Gastroesophageal sphincter (tissue), 4 donors: ENCODE measurements around the gene FGD1. TPM values are rescaled to one million over a fixed set of nuclear protein-coding genes. Genes with fewer than 3 reads are reported as not detected.

Source experiments
- ATAC-seq: fragments of 150-250 bp; one replicate; pipeline ENCODE4 v1.9.1; 2016; ENCODE audit warnings: mild to moderate bottlenecking, moderate library complexity
- H3K27ac ChIP-seq, 4 donors: fragments of 200-600 bp; sonication (generic) in 3 of 4; 1 replicate in 3 of 4; 2 replicates in 1 of 4; pipeline ENCODE4 v1.5.1; 2016 to 2019
- H3K27me3 ChIP-seq: fragments of 200-600 bp; sonication (generic); one replicate; pipeline ENCODE4 v1.5.1; 2019
- H3K36me3 ChIP-seq, 2 donors: fragments of 200-600 bp; sonication (generic); one replicate each; pipeline ENCODE4 v1.5.1; 2019; ENCODE audit warnings: control low read depth in 1 of 2
- H3K4me1 ChIP-seq, 3 donors: fragments of 200-600 bp; sonication (generic); 1 replicate in 2 of 3; 2 replicates in 1 of 3; pipeline ENCODE4 v1.5.1; 2016 to 2019; ENCODE audit warnings: control low read depth in 2 of 3
- H3K4me3 ChIP-seq, 2 donors: fragments of 200-600 bp; sonication (generic); one replicate each; pipeline ENCODE4 v1.5.1; 2019; ENCODE audit warnings: mild to moderate bottlenecking in 1 of 2, moderate library complexity in 1 of 2
- H3K9me3 ChIP-seq, 3 donors: fragments of 200-600 bp; sonication (generic); one replicate each; pipeline ENCODE4 v1.5.1; 2017 to 2019; ENCODE audit warnings: control low read depth in 2 of 3
- EP300 ChIP-seq: sonication (generic); formaldehyde crosslinking; IDR thresholded peaks from one replicate; pipeline ENCODE4 v1.6.1; 2017; ENCODE audit warnings: antibody characterized with exemption, mild to moderate bottlenecking
- POLR2A ChIP-seq, 2 donors: fragments of 450-650 bp; IDR thresholded peaks; one replicate each; pipeline ENCODE4 v1.6.1; 2017; ENCODE audit warnings: antibody characterized with exemption in 2 of 2, mild to moderate bottlenecking in 2 of 2, moderate library complexity in 1 of 2
- POLR2AphosphoS5 ChIP-seq: sonication (generic); formaldehyde crosslinking; IDR thresholded peaks from one replicate; pipeline ENCODE4 v1.6.1; 2017; ENCODE audit warnings: antibody characterized with exemption
- WGBS, 2 donors: methylation state at CpG; one replicate each; pipeline ENCODE4 v1.1.5; 2018; ENCODE audit warnings: low coverage in 1 of 2; 5-methylcytosine and 5-hydroxymethylcytosine counted together
- total RNA-seq, 4 donors: library from RNA; depleted of rRNA; stranded (reverse); fragments of >200 nt; gene quantifications; one replicate each; pipeline ENCODE4 v1.1.0, GENCODE V29; 2016
- TF ChIP-seq, protein P1 (sequence below), 4 experiments: fragments of 200-600 bp in 2 of 4; fragments of 450-650 bp in 2 of 4; sonication (generic) in 1 of 4; IDR thresholded peaks; one replicate each; pipeline ENCODE4 v1.5.1; 2017 to 2019; ENCODE audit warnings: antibody characterized with exemption in 4 of 4, mild to moderate bottlenecking in 2 of 4, moderate library complexity in 2 of 4

The FGD1 gene
- total RNA-seq, 4 donors from 2014 or later = 4.2 to 12.0 (median 7.2) TPM

GRCh38 chrX:54470054-54470760, 25.8 kb downstream of the FGD1 start:
- TF ChIP-seq EP300 (no peak), POLR2AphosphoS5 (no peak)
- TF ChIP-seq, protein P1, sequence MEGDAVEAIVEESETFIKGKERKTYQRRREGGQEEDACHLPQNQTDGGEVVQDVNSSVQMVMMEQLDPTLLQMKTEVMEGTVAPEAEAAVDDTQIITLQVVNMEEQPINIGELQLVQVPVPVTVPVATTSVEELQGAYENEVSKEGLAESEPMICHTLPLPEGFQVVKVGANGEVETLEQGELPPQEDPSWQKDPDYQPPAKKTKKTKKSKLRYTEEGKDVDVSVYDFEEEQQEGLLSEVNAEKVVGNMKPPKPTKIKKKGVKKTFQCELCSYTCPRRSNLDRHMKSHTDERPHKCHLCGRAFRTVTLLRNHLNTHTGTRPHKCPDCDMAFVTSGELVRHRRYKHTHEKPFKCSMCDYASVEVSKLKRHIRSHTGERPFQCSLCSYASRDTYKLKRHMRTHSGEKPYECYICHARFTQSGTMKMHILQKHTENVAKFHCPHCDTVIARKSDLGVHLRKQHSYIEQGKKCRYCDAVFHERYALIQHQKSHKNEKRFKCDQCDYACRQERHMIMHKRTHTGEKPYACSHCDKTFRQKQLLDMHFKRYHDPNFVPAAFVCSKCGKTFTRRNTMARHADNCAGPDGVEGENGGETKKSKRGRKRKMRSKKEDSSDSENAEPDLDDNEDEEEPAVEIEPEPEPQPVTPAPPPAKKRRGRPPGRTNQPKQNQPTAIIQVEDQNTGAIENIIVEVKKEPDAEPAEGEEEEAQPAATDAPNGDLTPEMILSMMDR (IDR thresholded peaks at IDR 0.05) = no peak
- Histone ChIP-seq H3K4me3 (no peak overlapping the region), H3K27ac (no peak overlapping the region), H3K27me3 (no peaks in the 10 kb centered on the region), H3K36me3 (peaks cover 0 to 52% of the 10 kb centered on the region in 2 donors), H3K9me3 (no peaks in the 10 kb centered on the region), H3K4me1 (no peaks in the 10 kb centered on the region)
- WGBS, 2 donors = no CpG with 5 or more reads among the region's 21 CpGs
- ATAC-seq = no peak

DNA sequence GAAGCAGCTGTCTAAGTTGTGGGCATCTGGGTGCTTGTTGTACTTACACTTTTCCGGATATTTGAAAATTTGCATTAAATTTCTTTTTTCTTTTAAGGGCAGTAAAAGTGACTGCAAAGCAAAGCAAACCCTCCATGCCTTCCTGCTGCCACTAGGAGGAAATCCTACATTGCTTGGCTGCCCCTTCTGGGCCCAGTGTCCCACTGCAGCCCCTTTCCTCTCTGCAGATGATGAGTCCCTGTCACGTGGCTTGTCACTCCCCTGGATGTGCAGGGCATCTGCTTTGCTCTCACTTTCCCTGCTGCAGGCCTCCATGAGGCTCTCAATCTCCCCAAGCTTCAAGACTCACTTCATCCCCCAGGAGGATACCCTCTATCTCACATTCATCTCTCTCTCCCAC, 43.1 kb downstream of the FGD1 start:
- TF ChIP-seq, protein P1 (IDR thresholded peaks at IDR 0.05) = no peak
- TF ChIP-seq EP300 = no peak
- TF ChIP-seq POLR2AphosphoS5 = no peak
- no peak for TF ChIP-seq POLR2A (IDR thresholded peaks at IDR 0.05)
- H3K27ac ChIP-seq = no peak overlapping the region
- no peak overlapping the region for H3K4me3 ChIP-seq
- peaks cover 0 to 43% of the 10 kb centered on the region in 2 donors for H3K36me3 ChIP-seq
- no peaks in the 10 kb centered on the region for H3K27me3 ChIP-seq
- no peak for ATAC-seq
- no peaks in the 10 kb centered on the region for H3K9me3 ChIP-seq
- WGBS, 2 donors = 41 to 50% methylated on average over 2 of the region's 2 CpGs
- H3K4me1 ChIP-seq = no peaks in the 10 kb centered on the region

- Histone ChIP-seq H3K36me3 (peaks cover 0 to 38% of the 10 kb centered on the region in 2 donors), H3K27ac (no peak overlapping the region), H3K4me3 (no peak overlapping the region), H3K4me1 (no peaks in the 10 kb centered on the region), H3K9me3 (no peaks in the 10 kb centered on the region), H3K27me3 (no peaks in the 10 kb centered on the region)
- no peak for ATAC-seq
- TF ChIP-seq, protein P1 (IDR thresholded peaks at IDR 0.05) = no peak
- no peak for TF ChIP-seq POLR2AphosphoS5
- TF ChIP-seq POLR2A (IDR thresholded peaks at IDR 0.05) = no peak
- TF ChIP-seq EP300 = no peak
These were observed 46.1 kb downstream of the FGD1 start for GRCh38 chrX:54449929-54450328.

DNA sequence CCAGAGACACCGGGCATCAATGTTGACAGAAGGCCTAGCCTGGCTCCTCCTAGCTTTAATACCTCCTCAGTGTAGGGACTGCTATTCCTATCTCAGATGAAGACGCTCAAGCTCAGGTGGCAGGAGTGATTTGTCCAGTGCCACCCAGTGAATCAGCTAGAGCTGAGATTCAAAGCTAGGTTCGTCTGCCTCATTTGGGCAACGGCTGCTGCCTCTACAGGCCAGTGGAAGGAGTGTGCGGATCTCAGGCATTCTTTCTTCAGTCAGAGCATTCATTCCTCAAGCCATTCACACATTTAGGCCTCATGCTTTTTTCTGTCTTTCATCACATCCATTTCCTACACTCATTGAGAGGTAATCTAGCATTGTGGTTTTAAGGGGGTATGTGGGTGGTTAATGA, 48.6 kb downstream of the FGD1 start:
- TF ChIP-seq, protein P1 (IDR thresholded peaks at IDR 0.05) = no peak
- no peak for TF ChIP-seq POLR2AphosphoS5
- no peak for TF ChIP-seq EP300
- no peak for TF ChIP-seq POLR2A (IDR thresholded peaks at IDR 0.05)
- ATAC-seq = no peak
- peaks cover 0 to 55% of the 10 kb centered on the region in 2 donors for H3K36me3 ChIP-seq
- no peak overlapping the region for H3K4me3 ChIP-seq
- H3K4me1 ChIP-seq = peaks cover 0 to 1% (median 0%) of the 10 kb centered on the region in 3 donors
- H3K27me3 ChIP-seq = no peaks in the 10 kb centered on the region
- no peak overlapping the region for H3K27ac ChIP-seq
- H3K9me3 ChIP-seq = no peaks in the 10 kb centered on the region
- WGBS, 2 donors = 70% methylated on average over 3 of the region's 5 CpGs; no CpG with 5 or more reads in 1 of the 2 donors

DNA sequence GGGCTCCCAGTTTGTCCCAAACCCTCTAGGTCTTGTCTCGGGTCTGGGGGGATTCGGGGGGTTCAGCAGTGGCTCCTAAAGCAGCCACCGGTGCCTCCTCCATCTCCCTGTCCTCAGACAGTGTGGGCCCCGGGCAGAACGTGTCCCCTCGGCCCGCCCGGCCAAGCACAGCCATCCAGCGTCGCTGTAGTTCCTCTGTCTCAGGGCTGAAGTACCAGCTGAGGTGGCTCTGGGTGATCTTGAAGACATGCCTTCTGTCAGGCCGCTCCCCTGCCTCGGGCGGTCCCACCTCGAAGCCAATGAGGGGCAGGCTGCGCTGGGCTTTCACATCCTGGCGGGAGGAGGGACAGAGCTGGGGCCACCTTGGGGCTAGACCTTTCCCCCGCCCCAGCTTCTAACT, 50.0 kb downstream of the FGD1 start:
- no CpG with 5 or more reads among the region's 17 CpGs for WGBS, 2 donors
- no peak for ATAC-seq
- H3K27ac ChIP-seq = no peak overlapping the region
- no peak overlapping the region for H3K4me3 ChIP-seq
- no peaks in the 10 kb centered on the region for H3K27me3 ChIP-seq
- peaks cover 4 to 15% (median 9%) of the 10 kb centered on the region in 3 donors for H3K4me1 ChIP-seq
- no peak for TF ChIP-seq EP300
- TF ChIP-seq, protein P1 (IDR thresholded peaks at IDR 0.05) = no peak
- no peak for TF ChIP-seq POLR2A (IDR thresholded peaks at IDR 0.05)
- TF ChIP-seq POLR2AphosphoS5 = no peak
- H3K36me3 ChIP-seq = peaks cover 0 to 55% of the 10 kb centered on the region in 2 donors
- no peaks in the 10 kb centered on the region for H3K9me3 ChIP-seq
